Stimulated activated naive CD8-positive, alpha-beta T cell treated with anti-CD3 and anti-CD28 coated beads, Interleukin-15, Interleukin-2, amounts not matched to agents 100 ng/mL and 50 ng/mL, for 24 hours (primary cell): ENCODE results near the gene TAF10.

Source experiments
- H3K27ac Mint-ChIP-seq: one replicate; pipeline ENCODE4 v1.8.0; 2021; ENCODE audit warnings: mild to moderate bottlenecking, mixed read lengths
- H3K27me3 Mint-ChIP-seq: one replicate; pipeline ENCODE4 v1.8.0; 2021; ENCODE audit warnings: mixed read lengths
- H3K36me3 Mint-ChIP-seq: one replicate; pipeline ENCODE4 v1.8.0; 2021; ENCODE audit warnings: low read depth, mixed read lengths
- H3K4me1 Mint-ChIP-seq: one replicate; pipeline ENCODE4 v1.8.0; 2021; ENCODE audit warnings: low read depth, mixed read lengths
- H3K4me3 Mint-ChIP-seq: one replicate; pipeline ENCODE4 v1.8.0; 2021; ENCODE audit warnings: mild to moderate bottlenecking, mixed read lengths
- H3K9me3 Mint-ChIP-seq: one replicate; pipeline ENCODE4 v1.8.0; 2021; ENCODE audit warnings: mixed read lengths

The TAF10 gene

DNA sequence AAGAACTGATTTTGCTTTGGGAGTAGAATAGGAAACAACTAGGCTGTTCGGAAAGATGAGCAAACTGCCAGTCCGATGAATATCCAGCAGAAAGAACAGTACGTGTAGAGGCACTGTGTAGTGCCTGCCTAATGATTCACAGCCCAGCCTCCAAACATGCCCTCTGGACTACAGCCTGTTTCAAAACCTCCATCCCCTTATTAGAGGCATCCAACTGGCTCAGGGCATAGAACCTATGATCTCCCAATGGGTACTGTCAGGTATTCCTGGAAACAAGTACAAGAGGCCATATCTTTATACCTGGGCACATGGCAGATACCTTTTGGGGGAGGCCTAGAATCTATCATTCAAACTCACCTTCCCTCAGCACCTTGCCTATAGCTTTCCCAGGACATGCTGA, 13.5 kb downstream of the TAF10 start:
- H3K4me3 Mint-ChIP-seq = no peak overlapping the region
- H3K9me3 Mint-ChIP-seq = no peaks in the 10 kb centered on the region
- H3K36me3 Mint-ChIP-seq = peaks cover 52% of the 10 kb centered on the region

DNA sequence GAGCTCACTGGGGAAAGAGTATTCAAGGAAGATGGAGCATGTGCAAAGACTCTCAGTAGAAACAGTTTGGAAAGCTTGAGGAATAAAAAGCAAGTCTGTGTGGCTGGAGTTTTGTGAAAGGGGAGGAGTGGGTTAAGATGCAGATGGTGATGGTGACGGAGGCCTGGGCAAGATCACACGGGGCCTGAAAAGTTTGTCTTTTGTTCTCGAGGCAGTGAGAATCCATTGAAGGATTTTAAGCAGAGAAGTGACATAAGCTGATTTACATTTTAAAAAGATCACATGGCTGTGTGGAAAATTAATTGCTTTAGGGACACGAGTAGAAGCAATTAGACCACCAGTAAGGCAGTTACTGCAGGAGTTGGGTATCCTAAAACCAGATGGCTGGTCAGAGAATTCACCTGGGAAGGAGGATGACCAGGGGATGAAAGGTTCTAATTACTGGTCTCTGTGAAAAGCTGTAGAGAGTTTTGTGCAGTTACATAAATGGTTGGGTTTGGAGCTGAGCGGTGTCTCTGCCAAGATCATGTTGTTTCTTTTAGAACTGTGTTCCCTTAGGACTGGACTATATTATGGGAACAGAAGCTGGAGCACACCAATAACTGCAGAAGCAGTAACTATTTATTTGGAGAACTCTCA, 15.7 kb downstream of the TAF10 start:
- Mint-ChIP-seq H3K27me3 (no peaks in the 10 kb centered on the region), H3K4me1 (peaks cover 25% of the 10 kb centered on the region), H3K36me3 (peaks cover 64% of the 10 kb centered on the region), H3K27ac (no peak overlapping the region), H3K4me3 (no peak overlapping the region), H3K9me3 (no peaks in the 10 kb centered on the region)

More for the DNA sequence above, 13.5 kb downstream of the TAF10 start:
- Mint-ChIP-seq H3K4me1 (peaks cover 29% of the 10 kb centered on the region), H3K27me3 (no peaks in the 10 kb centered on the region), H3K27ac (no peak overlapping the region)

DNA sequence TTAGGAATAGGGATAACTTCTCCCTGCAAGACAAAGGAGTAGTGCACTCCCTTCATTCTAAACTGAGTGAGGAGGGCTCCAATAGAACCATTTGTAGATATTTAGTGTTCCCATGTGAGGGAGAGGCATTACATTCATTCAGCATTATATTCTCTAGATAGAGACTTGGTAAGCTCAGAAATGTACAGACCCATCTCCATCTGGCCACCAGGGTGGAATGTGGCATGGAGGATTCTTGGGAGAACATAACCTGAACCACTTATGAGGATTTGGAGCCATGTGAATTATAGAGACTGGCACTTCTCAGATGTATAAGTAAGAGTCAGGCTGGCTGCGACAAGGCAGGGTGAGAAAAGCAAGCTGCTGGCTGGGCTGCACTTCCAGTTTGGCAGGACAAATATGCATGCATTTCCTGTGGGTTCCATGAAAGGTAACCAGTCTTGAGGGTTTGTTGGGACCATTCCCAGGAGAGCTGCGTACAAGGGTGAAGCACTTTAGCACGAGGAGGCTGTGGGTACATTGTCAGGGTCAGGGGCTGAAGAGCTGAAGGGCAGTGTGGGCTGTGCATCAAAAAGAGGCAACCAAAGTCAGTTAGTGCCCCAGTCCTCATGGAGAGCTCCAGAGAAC, 17.8 kb downstream of the TAF10 start:
- no peaks in the 10 kb centered on the region for H3K9me3 Mint-ChIP-seq
- H3K27ac Mint-ChIP-seq = no peak overlapping the region
- H3K4me3 Mint-ChIP-seq = no peak overlapping the region
- H3K4me1 Mint-ChIP-seq = peaks cover 20% of the 10 kb centered on the region
- H3K36me3 Mint-ChIP-seq = peaks cover 62% of the 10 kb centered on the region
- no peaks in the 10 kb centered on the region for H3K27me3 Mint-ChIP-seq

DNA sequence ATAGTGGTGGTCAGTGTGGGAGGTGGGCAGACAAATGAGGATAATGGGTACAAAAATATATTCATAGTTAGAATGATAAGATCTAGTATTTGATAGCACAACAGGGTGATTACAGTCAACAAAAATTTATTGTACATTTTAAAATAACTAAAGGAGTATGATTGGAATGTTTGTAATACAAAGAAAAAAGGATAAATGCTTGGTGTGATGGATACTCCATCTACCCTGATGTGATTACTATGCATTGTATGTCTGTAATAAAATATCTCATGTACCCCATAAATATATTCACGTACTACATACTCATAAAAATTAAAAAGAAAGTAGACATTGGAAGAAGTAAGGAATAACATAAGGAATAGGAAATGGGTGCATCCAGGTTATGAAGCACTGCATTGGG, 24.0 kb downstream of the TAF10 start:
- Mint-ChIP-seq H3K9me3 (peaks cover 18% of the 10 kb centered on the region), H3K27ac (no peak overlapping the region), H3K36me3 (peaks cover 61% of the 10 kb centered on the region)

DNA sequence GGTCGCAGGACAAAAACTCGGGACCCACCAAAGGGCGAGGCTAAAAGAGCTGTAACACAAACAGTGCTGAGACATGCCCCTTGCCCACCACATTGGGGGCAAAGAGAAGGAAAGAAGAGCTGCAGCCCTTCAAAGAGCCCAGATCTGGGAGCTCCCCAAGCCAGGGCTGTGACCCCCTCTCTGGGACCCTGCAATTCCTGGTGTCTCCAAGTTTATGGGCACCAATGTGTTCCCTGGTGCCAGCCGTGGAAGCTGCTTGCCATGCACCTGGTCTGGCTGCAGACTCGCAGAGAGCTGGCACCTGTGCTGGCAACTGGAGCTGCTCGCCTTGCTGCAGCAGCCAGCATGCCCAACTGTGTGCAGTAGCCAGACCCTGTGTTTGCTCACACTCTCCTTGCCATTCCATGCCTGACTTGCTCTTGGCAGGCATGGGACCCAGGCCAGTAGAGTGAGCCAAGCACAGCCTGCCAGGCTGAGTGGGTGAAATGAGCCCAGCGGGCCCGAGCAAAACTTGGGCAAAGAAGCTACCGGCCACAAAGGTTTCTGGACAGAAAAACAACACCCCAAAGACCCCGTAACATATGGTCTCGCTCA, 24.6 kb downstream of the TAF10 start:
- H3K9me3 Mint-ChIP-seq = peaks cover 20% of the 10 kb centered on the region
- no peak overlapping the region for H3K27ac Mint-ChIP-seq
- H3K4me3 Mint-ChIP-seq = no peak overlapping the region
- H3K27me3 Mint-ChIP-seq = no peaks in the 10 kb centered on the region
- no peaks in the 10 kb centered on the region for H3K4me1 Mint-ChIP-seq
- H3K36me3 Mint-ChIP-seq = peaks cover 63% of the 10 kb centered on the region

More for the DNA sequence above, 24.0 kb downstream of the TAF10 start:
- no peak overlapping the region for H3K4me3 Mint-ChIP-seq
- H3K4me1 Mint-ChIP-seq = no peaks in the 10 kb centered on the region
- no peaks in the 10 kb centered on the region for H3K27me3 Mint-ChIP-seq

DNA sequence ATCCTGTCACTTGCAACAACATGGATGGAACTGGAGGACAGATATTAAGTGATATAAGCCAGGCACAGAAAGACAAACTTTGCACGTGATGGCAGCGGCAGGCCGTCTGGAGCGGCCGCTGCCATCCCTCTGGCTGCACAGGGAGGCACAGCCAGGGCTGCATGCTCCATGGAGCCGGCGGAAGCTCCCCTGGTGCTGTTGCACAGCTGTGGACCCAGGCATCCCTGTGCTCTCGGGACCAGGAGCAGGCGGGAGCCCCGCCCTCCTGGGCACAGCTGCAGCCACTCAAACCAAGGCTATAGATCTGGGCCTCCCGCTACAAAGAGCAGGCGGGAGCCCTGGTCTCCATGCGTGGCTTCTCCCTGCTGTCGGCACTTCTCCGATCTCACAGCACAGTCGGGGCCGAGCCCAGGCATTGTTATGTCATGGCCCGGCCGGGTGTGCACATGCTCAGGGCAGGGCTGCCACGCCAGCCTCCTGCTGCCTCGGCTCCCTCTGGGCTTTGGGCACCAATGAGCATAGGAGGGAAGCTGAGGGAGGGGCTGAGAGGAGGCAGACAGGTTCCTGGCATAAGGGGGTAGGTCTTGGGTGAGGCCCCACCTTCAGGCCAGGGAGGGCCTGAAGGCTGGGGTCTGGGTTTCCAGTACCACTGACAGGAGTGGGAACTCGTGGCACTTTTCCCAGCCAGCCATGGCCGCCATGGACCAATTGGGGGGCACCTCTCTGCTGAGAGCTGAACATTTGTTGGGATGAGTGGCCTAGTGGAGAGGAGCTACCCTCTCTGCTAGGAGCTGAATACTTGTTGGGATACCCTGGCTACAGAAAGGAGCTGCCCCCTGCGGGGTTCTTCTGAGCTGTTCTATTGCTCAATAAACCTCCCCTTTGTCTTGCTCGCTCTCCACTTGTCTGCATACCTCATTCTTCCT, 25.3 kb downstream of the TAF10 start:
- H3K4me1 Mint-ChIP-seq = no peaks in the 10 kb centered on the region
- H3K36me3 Mint-ChIP-seq = peaks cover 61% of the 10 kb centered on the region
- no peak overlapping the region for H3K4me3 Mint-ChIP-seq
- H3K27me3 Mint-ChIP-seq = no peaks in the 10 kb centered on the region
- no peak overlapping the region for H3K27ac Mint-ChIP-seq
- peaks cover 20% of the 10 kb centered on the region for H3K9me3 Mint-ChIP-seq

DNA sequence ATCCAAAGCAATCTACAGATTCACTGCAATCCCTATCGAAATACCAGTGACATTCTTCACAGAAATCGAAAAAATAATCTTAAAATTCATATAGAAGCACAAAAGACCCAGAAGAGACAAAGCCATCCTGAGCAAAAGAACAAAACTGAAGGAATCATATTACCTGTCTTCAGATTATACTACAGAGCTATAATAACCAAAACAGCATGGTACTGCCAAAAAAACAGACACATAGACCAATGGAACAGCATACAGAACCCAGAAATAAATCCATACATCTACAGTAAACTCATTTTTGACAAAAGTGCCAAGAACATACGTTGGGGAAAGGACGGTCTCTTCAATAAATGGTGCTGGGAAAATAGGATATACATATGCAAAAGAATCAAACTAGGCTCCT, 27.5 kb downstream of the TAF10 start:
- no peaks in the 10 kb centered on the region for H3K27me3 Mint-ChIP-seq
- peaks cover 64% of the 10 kb centered on the region for H3K36me3 Mint-ChIP-seq
- no peak overlapping the region for H3K4me3 Mint-ChIP-seq
- H3K4me1 Mint-ChIP-seq = no peaks in the 10 kb centered on the region
- peaks cover 20% of the 10 kb centered on the region for H3K9me3 Mint-ChIP-seq
- H3K27ac Mint-ChIP-seq = no peak overlapping the region

DNA sequence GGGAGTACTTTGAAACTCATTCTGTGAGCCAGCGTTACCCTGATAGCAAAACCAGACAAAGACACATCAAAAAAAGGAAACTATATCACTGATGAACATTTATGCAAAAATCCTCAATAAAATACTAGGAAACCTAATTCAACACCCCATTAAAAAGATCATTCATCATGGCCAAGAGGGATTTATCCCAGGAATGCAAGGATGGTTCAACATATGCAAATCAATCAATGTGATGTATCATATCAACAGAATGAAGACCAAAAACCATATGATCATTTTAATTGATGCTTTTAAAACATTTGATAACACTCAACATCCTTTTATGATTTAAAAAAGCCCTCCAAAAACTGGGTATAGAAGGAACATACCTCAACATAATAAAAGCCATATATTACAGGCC, 28.4 kb downstream of the TAF10 start:
- peaks cover 20% of the 10 kb centered on the region for H3K9me3 Mint-ChIP-seq
- H3K36me3 Mint-ChIP-seq = peaks cover 61% of the 10 kb centered on the region
- no peak overlapping the region for H3K4me3 Mint-ChIP-seq
- no peaks in the 10 kb centered on the region for H3K4me1 Mint-ChIP-seq
- no peaks in the 10 kb centered on the region for H3K27me3 Mint-ChIP-seq
- H3K27ac Mint-ChIP-seq = no peak overlapping the region

DNA sequence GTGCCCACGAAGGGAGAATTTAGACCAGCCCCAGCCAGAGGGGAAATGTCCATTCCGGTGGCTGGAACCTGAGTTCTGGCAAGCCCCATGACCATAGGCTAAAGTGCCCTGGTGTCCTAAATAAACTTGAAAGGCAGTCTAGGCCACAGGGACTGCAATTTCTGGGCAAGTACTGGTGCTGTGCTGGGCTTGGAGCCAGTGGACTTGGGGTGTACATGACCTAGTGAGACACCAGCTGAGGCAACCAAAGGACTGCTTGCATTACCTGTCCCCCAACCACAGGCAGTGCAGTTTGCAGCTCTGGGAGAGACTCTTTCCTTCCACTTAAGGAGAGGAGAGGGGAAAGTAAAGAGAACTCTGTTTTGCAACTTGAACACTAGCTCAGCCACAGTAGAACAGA, 32.3 kb downstream of the TAF10 start:
- Mint-ChIP-seq H3K4me1 (no peaks in the 10 kb centered on the region), H3K9me3 (peaks cover 16% of the 10 kb centered on the region), H3K4me3 (no peak overlapping the region), H3K27ac (no peak overlapping the region), H3K27me3 (no peaks in the 10 kb centered on the region), H3K36me3 (peaks cover 44% of the 10 kb centered on the region)

DNA sequence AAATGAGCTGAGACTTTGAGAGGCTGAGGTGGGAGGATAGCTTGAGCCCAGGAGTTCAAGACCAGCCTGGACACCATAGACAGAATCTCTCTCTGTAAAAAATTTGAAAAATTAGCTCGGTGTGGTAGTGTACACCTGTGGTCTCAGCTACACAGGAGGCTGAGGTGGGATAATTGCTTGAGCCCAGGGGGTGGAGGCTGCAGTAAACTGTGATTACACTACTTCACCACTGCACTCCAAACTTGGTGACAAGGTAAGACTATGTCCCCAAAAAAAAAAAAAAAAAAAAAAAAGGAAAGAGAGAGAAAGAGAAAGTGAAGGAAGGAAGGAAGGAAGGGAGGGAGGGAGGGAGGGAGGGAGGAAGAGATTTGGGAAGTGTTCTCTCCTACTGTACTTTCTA, 33.9 kb downstream of the TAF10 start:
- Mint-ChIP-seq H3K4me3 (no peak overlapping the region), H3K4me1 (no peaks in the 10 kb centered on the region), H3K9me3 (peaks cover 3% of the 10 kb centered on the region), H3K27me3 (no peaks in the 10 kb centered on the region), H3K27ac (no peak overlapping the region), H3K36me3 (peaks cover 33% of the 10 kb centered on the region)

DNA sequence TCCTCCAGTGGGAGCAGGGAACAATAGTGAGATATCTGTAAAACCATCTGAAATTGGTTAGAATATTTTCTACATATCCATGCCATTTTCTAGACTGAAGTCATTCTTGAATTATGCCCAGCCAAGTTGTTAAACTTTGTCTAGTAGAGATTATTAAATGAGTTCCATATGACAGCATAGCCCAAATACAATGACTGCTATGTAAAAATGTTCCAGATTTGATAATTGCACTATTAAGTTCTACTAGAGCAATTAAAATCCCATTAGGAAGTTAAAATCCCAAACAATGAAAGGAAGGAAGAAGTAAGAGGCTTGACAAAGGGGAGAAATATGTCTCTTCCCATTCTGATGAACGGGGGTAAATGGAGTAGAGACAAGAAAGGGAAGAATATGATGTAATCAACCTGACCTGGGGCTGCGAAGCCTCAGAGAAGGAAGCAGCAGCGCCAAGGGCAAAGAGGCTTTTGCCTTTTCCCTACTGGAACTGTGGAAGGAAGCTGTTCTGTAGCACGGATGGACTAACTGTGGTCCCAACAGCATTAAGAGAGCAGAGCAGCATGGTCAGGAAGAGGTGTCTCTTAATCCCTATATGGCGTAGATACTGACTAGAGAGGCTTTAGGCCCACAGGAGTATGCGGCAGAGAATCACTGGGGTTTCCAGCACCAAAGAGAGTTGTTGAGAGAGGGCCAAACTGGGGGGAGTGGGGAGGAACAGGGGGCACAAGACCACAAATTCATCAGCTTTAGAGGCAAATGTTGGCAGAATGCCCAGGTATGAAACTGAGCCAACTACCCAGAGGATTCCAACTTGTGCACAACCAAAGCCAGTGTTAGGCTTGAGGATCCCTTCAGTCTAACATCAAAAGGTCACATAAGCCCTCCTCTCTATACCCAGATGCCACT, 35.3 kb downstream of the TAF10 start:
- H3K27me3 Mint-ChIP-seq = no peaks in the 10 kb centered on the region
- H3K9me3 Mint-ChIP-seq = no peaks in the 10 kb centered on the region
- no peaks in the 10 kb centered on the region for H3K4me1 Mint-ChIP-seq
- no peak overlapping the region for H3K27ac Mint-ChIP-seq
- peaks cover 33% of the 10 kb centered on the region for H3K36me3 Mint-ChIP-seq
- no peak overlapping the region for H3K4me3 Mint-ChIP-seq

DNA sequence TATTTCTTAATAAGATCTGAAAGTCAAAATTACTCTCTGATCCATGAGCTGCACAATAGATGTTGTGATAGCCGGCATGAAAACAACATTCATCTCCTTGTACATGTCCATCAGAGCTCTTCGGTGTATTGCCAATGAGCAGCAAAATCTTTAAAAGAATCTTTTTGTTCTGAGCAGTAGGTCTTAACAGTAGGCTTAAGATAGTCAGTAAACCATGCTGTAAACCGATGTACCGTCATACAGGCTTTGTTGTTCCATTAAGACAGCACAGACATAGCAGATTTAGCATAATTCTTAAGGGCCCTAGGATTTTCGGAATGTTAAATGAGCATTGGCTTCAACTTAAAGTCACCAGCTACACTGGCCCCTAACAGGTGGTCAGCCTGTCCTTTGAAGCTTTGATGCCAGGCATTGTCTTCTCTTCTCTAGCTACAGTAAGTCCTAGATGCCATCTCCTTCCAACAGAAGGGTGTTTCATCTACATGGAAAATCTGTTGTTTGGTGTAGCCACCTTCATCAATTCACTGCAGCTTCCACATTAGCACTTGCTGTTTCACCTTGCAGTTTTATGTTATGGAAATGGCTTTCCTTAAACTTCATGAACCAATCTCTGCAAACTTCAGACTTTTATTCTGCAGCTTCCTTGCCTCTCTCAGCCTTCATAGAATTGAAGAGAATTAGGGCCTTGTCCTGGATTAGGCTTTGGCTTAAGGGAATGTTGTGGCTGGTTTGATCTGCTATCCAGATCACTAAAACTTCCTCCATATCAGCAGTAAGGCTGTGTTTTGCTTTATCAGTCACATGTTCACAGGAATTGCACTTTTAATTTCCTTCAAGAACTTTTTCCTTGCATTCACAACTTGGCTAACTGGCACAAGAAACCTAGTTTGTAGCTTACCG, 37.0 kb downstream of the TAF10 start:
- Mint-ChIP-seq H3K27me3 (no peaks in the 10 kb centered on the region), H3K4me3 (no peak overlapping the region)

DNA sequence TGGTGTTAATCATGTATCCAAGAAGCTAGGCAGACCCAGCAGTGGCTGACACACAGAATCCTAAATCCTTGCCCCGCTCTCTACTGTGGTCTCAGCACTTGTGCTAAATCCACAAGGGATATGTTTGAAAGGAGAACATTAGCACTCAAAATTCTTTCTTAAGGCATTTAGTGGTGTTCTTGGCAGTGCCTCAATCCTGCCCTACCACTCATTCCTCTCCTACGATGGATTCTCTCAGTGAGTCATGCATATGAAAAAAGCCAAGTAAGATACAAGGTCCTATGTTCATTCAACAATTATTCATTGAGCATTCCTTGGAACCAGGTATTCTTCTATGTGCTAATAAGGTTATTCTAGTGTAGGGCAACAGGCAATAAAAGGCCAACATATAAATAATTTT, 39.8 kb downstream of the TAF10 start:
- H3K36me3 Mint-ChIP-seq = peaks cover 31% of the 10 kb centered on the region
- H3K27ac Mint-ChIP-seq = no peak overlapping the region
- no peak overlapping the region for H3K4me3 Mint-ChIP-seq
- no peaks in the 10 kb centered on the region for H3K4me1 Mint-ChIP-seq
- no peaks in the 10 kb centered on the region for H3K27me3 Mint-ChIP-seq
- H3K9me3 Mint-ChIP-seq = no peaks in the 10 kb centered on the region

More for the DNA sequence above, 37.0 kb downstream of the TAF10 start:
- Mint-ChIP-seq H3K9me3 (no peaks in the 10 kb centered on the region), H3K4me1 (no peaks in the 10 kb centered on the region), H3K36me3 (peaks cover 28% of the 10 kb centered on the region), H3K27ac (no peak overlapping the region)
